Stimulated activated CD8-positive, alpha-beta memory T cell treated with anti-CD3 and anti-CD28 coated beads, Interleukin-4, amount 100 ng/mL, for 1 hour (primary cell): ENCODE results near the gene STOM.

Experiments
- DNase-seq, 2 donors: peaks; one replicate each; pipeline ENCODE4 v3.0.0-alpha.2; 2020; ENCODE audit warnings: low read depth in 2 of 2, low spot score in 1 of 2

The STOM gene

DNA sequence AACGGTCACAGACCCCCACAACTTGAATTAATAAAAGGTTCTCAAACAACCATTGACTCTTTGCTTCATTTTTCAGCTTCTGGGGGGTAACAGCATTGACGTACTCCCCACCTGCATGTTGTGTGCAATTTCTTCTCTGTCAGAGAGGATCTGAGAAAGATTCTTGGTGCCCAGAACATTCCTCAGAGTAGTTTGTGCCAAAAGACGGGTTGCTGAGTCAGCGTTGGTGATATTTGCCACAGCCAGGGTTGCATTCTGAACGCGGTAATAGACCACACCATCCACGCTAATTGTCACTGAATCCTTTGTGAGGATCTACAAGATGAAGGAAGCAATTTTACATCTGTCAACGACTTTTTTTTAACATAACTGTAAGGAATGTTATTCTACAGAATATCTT, 21.0 kb downstream of the STOM start:
- no peak for DNase-seq

DNA sequence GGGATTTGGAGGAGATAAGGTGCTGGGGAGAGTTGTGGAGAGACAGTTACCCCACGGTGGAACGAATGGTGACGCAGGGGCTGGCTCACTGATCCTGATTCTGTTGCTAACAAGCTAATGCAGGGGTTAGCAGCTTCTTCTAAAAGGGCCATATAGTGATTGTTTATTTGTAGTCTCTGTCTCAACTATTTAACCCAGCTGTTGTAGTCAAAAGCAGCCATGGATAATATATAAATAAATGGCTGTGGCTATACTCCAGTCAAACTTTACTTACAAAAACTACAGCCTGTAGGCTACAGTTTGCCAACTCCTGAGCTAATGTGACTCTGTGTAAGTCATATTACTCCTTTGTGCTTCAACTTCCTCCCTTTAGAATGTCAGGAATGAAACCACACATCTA, 21.8 kb downstream of the STOM start:
- no peak for DNase-seq

DNA sequence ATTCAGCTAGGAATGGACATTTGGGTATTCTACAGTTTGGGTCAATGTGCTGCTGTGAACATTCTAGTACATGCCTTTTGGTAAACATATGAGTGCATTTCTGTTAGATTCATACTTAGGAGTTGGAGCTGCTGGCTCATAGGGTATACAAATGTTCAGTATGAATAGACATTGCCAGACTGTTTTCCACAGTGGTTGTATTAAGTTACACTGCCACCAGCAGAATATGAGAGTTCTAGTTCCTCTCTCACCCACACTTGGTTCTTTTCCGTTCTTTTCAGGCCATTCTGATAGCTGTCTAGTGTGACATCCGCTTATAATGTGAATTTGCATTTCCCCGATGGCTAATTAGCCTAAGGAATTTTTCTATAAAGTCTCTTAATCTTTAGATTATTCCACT, 25.0 kb downstream of the STOM start:
- no peak for DNase-seq

DNA sequence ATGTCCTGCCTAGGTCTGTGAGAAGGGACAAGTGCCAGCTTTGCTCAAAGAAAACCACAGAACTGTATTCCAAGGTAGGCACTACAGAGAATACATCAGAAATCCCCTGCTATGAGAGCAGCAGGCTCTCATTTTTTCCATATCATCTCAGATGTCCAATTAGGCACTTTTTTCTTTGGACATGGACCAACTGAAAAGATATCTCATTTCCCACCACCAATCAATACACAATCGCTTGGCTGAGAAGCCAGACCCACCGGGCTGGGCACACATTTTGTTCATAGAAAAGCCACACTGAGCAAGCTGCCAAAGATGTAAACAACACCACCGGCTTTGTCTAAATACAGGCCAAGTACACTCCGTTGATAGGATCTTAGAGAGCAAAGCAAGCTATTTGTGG, 25.9 kb downstream of the STOM start:
- no peak for DNase-seq

DNA sequence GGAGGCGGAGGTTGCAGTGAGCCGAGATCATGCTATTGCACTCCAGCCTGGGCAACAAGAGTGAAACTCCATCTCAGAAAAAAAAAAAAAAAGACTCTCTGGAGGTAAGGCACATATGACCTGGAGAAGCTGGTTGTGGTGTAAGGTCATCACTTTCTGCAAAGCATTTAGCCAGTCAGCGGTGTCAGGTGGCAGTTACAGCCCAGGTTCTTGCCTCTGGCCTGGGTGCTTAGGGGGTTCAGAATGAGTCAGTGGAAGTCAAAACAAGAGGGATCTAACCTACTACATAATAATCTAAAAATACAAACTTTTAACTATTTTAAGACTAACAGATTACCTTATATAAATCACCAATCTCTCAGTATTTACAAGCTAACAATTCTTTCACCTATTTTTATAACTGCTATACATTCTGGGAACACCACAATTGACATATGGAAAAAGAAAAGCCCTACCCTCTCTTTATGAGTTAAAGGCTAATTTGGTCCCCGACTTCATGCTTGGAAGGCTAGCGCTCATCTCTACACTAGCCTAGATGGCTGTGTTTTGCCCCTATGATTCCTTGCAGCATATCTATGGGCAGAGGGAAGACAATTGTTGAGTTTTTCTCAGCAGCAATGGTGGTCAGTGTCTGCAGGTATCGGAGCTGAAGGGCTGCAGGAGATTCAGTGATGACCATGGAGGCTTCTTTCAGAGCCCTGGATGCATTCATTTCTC, 29.2 kb downstream of the STOM start:
- DNase-seq = no peak

DNA sequence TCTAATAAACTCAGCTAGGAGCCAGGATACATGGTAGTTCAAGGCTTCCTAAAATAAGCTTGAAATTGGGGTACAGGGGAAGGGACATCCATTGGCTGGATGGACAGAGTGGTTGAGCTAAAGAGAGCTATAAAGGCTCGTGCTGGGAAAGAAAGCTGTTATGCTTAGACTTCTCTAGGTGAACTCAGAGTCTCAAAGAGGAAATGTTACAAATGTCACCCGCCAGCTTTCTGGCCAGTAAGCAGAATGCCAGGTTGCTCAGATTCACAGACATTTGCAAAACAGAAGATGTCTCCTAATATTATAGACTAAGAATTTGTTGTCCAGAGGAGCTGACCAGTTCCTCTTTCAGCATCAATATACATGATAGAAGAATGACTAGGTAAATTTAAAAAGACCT, 30.6 kb downstream of the STOM start:
- no peak for DNase-seq

DNA sequence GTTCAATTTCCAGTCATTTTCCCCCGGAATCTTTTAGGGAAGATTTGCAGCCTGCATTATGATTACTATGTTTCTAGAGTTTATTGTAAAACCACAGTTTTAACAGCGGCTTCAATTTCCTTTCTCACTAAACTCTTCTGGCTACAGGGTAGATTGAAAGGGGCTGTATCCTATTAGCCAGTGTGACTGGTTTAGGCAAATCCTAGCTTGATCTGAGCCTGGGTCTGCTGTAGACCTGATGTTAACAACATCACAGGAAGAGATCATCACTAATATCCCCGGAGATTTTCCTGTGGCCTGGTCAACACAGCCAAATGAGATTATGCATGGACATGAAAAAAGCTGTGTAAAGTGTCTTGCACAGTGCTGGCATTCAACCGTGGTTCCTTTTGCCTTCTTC, 33.4 kb downstream of the STOM start:
- DNase-seq = no peak

DNA sequence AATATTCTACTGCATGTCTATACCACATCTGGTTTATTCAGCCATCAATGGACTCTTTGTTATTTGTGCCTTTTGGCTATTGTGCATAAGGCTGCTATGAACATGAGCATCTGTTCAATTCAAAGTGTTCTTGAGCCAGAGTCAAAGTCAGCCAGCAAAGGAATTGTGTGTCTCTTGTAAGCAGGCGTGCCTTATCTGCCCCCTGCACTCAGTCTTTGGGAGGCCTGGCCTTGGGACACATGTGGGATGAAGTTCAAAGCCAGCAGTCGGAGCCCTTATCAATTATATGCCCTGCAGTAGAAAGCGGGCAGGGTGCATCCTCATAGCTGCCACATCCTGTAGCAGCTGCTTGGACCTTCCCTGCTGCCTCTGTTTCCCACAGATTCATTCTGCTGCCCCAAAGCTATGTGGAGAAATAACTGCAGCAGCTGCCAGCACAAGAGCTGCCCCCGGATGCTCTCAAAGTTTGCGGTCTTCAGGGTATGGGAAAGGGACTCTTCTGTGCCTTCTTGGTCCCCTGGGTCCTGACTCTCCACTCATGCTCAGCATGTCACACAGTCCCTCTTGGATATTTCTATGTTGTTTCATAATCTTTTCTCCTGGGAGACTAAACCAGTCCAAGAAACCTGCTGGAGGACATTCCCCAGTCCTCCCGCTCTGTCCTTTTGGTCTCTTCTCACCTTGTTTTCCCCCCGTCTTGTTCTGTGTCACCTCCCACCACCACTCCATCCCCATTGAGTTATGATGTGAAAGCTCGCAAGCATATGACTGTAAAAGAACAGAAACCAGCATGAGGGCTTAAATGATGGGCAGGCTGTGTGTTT, 35.9 kb downstream of the STOM start:
- DNase-seq = no peak

DNA sequence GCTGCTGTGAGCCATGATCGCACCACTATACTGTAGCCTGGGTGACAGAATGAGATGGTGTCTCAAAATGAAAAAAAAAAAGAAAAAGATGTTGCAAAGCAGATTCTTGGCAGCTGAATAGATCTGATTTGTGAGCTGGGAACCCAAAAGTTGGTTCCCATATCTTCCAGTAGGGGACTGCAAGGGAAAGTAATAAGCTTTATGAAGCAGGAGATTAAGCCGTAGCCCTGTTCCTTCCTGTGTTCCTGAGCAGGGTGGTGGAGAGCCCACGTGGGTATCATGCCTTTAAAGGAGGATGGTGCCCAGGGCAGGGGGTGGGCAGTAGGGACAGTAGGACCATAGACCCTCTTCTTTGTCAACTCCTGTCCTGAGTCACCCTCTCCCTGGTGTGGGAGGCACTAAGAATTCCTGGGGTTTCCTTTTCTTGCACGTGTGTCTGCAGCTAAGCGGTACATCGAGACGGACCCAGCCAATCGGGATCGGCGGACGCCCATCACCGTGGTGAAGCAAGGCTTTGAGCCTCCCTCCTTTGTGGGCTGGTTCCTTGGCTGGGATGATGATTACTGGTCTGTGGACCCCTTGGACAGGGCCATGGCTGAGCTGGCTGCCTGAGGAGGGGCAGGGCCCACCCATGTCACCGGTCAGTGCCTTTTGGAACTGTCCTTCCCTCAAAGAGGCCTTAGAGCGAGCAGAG, 37.9 kb downstream of the STOM start:
- no peak for DNase-seq

DNA sequence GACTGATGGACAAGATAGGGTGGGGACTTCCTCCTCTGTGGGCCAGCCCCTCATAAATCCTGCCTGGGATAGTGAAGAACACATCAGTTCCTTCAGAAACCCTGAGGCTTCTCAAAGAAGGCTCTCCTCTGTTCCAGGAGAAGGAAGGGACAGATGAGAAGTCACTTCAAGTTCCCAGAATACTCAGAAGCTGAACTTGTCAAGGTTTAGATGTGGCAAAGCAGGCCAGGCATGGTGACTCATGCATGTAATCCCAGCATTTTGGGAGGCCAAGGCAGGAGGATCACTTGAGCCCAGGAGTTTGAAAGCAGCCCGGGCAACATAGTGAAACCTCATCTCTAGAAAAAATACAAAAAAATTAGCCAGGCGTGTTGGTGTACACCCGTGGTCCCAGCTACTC, 38.5 kb downstream of the STOM start:
- no peak for DNase-seq

DNA sequence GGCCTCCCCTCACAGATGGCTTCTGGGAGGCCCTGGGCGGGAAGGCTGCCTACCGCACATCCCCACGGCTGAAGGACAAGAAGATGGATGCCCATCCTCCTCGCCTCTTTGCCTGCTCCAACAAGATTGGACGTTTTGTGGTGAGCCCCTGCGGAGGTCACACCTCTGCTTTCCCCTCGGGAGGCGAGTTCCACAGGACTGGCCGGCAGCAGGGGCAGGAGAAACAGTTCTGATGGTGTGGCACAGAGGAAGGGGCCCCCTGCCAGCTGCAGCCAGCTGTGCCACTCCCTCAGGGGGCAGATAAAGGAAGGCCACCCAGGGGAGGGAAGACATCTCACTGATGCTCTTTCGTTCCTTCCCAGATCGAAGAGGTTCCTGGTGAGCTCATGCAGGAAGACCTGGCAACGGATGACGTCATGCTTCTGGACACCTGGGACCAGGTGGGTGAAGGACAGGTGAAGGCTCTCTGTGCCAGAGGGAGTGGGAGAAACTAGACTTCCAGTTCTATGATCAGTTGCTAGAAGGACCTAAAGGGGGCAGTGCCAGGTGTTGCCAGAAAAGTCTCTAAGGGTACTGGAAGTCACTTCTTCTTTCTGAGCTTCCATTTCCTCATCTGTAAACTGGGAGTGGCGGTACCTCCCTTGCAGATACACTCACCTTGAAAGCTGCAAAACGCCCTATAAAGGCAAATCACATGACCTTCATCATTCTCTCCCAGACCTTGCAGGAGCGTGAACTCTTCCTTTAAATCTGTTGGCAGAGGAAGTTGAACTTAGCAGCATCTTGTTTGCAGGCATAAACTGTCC, 41.0 kb downstream of the STOM start:
- no peak for DNase-seq

DNA sequence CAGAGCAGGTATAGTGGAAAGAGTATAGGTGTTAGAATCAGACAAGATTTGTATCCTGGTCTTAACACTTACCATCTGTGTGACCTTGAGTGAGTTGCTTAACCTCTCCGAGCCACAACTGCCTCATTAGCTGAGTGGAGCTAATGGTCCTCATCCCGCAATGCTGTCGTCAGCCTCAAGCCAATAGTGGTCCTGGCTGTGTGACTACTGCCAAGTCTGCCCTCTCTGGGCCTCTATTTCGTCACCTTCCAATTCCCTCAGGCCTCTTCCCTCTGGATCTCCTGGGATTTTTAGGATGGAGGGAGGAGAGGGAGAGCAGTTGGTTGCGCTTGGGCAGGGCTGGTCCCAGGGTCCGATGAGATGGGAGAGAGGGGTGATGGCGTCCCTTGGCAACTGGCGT, 41.6 kb downstream of the STOM start:
- DNase-seq = no peak

DNA sequence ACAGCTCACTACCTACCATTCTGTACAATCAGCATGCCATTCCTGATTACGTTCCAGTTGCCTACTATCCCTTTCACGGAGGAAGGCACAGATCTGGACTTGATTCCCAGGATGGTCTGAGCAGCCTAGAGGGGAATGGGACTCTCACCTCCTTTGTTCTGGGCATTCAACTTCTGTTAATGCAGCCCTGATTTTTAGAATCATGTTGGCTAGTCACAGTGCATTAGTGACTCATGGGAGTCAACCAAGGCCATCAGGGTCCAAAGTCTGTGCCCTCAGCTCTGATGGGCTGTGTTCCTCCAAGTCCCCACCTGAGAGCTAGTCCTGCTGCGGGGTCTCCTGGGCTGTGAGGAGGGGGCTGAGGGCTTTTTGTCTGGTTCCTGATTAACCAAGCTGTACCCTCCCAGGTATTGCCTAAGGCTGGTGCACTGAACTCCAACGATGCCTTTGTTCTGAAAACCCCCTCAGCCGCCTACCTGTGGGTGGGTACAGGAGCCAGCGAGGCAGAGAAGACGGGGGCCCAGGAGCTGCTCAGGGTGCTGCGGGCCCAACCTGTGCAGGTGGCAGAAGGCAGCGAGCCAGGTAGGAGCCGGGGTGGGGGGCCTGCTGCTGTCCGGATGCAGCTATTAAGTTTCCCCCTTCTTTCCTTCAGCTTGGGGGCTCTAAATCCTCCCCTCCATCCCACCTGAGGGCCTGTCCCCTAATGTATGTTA, 43.0 kb downstream of the STOM start:
- DNase-seq = no peak

DNA sequence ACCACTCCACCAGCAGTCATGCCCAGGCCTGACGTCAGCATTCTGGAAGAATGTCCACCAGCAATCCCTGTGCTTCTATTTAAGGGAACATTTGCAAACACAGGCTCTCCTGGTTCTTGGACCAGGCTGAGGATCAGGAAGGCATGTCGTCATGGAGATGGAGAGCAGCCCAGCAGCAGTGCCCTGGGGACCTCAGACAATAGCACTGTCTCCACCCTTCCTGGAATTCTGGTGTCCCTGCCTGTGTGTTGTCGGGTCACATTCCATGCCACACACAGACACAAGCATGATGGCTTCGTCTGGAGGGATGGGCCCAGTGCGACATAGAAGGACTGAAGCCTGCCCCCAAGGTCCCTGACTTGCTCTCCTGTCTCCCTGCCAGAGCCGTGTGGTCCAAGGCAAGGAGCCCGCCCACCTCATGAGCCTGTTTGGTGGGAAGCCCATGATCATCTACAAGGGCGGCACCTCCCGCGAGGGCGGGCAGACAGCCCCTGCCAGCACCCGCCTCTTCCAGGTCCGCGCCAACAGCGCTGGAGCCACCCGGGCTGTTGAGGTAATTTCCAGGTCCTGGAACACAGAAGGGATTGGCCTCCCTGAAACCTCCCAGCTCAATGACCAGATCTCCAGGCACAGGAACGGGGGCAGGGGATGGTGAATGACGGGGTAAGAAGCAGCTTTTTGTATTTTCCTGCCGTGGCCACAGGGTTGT, 43.8 kb downstream of the STOM start:
- DNase-seq = no peak

DNA sequence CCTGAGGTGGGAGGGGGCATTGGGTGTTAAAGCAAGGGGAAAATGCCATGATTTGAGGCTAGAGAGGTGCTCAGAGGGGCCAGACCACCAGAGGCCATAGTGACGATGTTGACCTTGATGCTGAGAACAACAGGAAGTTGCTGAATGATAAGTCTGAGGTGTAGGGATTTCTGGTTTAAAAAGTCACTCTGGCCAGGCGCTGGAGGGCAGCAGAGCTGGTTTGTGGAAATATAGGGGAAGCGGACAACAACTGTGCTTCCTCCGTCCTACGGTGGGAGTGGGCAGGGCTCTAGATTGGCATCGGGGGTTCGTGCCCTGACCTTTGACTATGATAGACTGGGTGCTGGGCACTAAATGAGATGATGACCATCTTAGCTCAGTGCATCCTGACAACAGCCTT, 44.7 kb downstream of the STOM start:
- no peak for DNase-seq

DNA sequence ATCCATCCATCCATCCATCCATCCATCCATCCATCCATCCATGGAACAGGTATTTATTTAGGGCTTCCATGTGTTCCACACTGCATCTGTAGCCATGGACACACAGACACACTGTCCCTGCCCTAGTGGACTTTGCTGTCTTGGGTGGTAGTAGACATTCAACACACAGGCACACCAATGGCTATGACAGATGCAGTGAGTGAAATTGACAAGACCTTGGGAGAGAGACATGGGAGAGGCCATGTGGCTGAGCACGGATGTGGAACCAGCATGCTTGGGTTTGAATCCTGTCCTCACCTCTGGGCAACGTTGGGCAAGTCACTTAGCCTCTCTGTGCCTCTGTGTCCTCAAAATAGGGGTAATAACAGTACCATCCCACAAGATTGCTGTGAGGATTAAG, 45.3 kb downstream of the STOM start:
- no peak for DNase-seq

DNA sequence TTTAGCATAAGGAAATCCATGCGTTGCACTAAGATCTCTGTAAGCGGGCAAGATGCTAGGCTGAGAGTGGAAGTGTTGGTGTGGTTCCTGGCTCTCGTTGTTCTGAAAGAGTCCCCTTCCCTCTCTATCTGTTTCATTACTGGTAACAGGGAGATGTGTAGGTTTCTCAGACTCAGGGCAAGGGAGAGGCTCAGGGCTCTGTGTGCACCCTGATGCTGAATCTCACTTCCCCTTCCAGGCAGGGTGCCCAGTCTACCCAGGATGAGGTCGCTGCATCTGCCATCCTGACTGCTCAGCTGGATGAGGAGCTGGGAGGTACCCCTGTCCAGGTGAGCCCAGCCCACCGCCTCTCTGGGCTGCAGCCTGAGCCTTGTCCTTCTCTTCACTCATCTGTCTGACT, 45.7 kb downstream of the STOM start:
- no peak for DNase-seq

DNA sequence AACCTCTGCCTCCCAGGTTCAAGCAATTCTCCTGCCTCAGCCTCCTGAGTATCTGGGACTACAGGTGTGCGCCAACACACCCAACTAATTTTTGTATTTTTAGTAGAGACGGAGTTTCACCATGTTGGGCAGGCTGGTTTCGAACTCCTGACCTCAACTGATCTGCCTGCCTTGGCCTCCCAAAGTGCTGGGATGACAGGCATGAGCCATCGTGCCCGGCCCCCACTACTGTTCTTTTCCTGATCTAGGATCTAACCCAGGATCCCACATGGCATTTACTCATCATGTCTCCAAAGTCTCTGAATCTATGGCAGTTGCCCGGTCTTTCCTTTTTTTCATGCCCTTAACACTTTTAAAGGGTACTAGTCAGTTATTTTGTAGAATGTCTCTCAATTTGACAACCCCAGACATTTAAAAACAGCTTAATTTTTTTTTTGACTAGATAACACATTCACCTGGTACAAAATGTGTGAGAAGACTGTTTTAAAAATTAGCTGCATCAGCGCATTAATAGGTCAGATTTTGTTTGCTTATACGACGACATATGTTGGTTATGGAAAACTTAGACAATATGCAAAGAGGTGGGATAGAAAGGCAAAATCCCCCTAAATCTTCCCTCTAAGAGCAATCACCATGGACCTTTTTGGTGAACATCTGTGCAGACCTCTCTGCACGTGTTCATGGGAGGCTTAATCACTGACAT, 46.5 kb downstream of the STOM start:
- no peak for DNase-seq

DNA sequence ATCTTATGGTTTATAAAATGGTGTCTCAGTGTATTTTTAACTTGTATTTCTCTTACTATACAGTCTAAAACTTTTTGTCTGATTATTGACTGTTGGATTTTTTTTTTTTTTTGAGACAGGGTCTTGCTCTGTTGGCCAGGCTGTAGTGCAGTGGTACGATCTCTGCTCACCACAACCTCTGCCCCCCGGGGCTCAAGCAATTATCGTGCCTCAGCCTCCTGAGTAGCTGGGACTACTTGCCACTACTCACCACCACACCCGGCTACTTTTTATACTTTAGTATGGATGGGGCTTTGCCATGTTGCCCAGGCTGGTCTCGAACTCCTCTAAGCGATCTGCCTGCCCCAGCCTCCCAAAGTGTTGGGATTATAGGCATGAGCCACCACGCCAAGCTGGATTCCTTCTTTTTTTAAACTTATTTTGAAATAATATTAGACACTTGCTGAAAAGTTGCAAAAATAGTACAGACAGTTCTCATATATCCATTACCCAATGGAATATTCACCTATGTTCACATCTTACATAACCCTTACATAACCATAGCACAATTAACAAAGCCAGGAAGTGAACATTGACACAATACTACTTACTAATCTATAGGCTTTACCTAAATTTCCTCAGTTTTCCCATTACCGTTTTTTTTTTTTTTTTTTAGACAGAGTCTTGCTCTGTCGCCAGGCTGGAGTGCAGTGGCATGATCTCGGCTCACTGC, 47.2 kb downstream of the STOM start:
- no peak for DNase-seq
